HEK293T (cell line): ENCODE data around the gene SCN10A.

Experiments used
- CTBP1 ChIP-seq: fragments of 450-650 bp; IDR thresholded peaks from 2 replicates; pipeline ENCODE4 v1.6.1; 2016; ENCODE audit warnings: borderline replicate concordance
- FOXA1 ChIP-seq: fragments of 450-650 bp; IDR thresholded peaks from 2 replicates; pipeline ENCODE4 v1.6.1; 2016; ENCODE audit warnings: mild to moderate bottlenecking
- FOXM1 ChIP-seq: fragments of 450-650 bp; IDR thresholded peaks from 2 replicates; pipeline ENCODE4 v1.6.1; 2017; ENCODE audit warnings: mild to moderate bottlenecking, borderline replicate concordance
- HDGF ChIP-seq: fragments of 450-650 bp; IDR thresholded peaks from 2 replicates; pipeline ENCODE4 v1.6.1; 2017; ENCODE audit warnings: antibody characterized with exemption, borderline replicate concordance
- NFRKB ChIP-seq: fragments of 450-650 bp; IDR thresholded peaks from 2 replicates; pipeline ENCODE4 v1.6.1; 2016; ENCODE audit warnings: mild to moderate bottlenecking, moderate library complexity
- SP1 ChIP-seq: fragments of 450-650 bp; IDR thresholded peaks from 2 replicates; pipeline ENCODE4 v1.6.1; 2017
- SUZ12 ChIP-seq: fragments of 450-650 bp; IDR thresholded peaks from 2 replicates; pipeline ENCODE4 v1.6.1; 2016; ENCODE audit warnings: mild to moderate bottlenecking
- TF ChIP-seq, protein P1 (sequence below): fragments of 450-650 bp; IDR thresholded peaks from 2 replicates; pipeline ENCODE4 v1.6.1; 2016

DNA sequence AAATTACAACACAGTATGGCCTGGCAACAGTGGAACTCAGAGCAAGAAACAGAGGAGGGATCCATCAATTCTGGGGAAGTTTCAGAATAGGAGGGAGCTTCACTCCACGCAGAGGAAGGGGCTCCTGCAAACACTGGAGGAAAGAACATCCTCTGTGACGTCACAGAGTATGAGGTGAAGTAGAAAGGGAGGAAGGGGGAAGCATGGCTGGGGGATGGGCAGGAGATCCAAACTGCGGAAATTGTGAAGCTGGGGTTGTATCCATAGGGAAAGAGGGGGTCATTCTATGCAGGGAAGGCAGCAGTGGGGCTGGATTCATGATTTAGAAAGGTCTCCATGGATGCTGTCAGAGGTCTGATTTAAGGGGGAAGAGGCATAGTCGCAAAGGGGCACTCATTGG, 8.3 kb upstream of the SCN10A start:
- TF ChIP-seq HDGF (no peak), FOXA1 (no peak), SP1 (no peak), CTBP1 (no peak), SUZ12 (no peak), NFRKB (no peak), FOXM1 (no peak)
- TF ChIP-seq, protein P1, sequence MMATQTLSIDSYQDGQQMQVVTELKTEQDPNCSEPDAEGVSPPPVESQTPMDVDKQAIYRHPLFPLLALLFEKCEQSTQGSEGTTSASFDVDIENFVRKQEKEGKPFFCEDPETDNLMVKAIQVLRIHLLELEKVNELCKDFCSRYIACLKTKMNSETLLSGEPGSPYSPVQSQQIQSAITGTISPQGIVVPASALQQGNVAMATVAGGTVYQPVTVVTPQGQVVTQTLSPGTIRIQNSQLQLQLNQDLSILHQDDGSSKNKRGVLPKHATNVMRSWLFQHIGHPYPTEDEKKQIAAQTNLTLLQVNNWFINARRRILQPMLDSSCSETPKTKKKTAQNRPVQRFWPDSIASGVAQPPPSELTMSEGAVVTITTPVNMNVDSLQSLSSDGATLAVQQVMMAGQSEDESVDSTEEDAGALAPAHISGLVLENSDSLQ = no peak
